GM18520 (cell line): Measurements from ENCODE around the gene SPATA31C1.
"Not testable (repeated sequence)": the region's sequence is repeated elsewhere in the genome, so short reads cannot be mapped to it uniquely, and the experiment has no call there.

Experiments
- ATAC-seq: cut with Tn5 transposase; IDR thresholded peaks from one replicate; pipeline ENCODE4 v1.9.1; 2021; ENCODE audit not compliant: unreplicated experiment

Gene SPATA31C1

DNA sequence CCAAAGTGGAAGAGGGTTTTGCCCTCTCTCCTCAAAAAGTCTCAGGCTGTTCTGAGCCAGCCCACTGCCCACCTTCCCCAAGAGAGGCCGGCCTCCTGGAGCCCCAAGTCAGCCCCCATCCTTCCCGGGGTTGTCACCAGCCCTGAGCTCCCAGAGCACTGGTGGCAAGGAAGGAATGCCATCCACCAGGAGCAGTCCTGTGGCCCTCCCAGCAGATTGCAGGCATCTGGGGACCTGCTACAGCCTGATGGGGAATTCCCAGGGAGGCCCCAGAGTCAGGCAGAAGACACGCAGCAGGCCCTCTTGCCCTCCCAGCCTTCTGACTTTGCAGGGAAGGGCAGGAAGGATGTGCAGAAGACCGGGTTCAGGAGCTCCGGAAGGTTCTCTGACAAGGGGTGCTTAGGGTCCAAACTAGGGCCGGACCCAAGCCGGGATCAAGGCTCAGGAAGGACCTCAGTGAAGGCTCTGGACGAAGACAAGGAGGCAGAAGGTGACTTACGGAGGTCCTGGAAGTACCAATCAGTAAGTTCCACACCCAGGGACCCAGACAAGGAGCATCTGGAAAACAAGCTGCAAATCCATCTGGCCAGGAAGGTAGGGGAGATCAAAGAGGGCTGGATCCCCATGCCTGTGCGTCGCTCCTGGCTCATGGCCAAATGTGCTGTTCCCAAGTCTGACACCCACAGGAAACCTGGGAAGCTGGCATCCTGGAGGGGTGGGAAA lies 31.4 kb upstream of the SPATA31C1 start:
- ATAC-seq = no peak

DNA sequence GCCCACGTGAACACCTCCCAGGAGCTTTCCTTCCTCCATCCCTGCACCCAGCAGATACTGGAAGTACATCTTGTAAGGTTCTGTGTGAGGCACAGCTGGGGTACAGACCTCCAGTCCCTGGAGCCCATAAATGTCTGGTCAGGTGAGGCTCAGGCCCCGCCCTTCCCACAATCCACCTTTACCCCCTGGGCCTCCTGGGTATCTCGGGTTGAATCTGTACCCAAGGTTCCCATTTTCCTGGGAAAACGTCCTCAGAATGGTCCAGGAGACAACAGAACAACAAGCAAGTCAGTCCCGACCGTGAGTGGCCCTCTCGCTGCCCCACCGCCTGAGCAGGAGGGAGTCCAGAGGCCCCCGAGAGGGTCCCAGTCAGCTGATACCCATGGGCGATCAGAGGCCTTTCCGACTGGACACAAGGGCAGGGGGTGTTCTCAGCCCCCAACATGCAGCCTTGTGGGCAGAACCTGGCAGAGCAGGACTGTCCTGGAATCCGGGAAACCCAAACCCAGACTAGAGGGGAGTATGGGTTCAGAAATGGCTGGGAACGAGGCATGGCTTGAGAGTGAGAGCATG lies 30.7 kb upstream of the SPATA31C1 start:
- ATAC-seq = no peak

DNA sequence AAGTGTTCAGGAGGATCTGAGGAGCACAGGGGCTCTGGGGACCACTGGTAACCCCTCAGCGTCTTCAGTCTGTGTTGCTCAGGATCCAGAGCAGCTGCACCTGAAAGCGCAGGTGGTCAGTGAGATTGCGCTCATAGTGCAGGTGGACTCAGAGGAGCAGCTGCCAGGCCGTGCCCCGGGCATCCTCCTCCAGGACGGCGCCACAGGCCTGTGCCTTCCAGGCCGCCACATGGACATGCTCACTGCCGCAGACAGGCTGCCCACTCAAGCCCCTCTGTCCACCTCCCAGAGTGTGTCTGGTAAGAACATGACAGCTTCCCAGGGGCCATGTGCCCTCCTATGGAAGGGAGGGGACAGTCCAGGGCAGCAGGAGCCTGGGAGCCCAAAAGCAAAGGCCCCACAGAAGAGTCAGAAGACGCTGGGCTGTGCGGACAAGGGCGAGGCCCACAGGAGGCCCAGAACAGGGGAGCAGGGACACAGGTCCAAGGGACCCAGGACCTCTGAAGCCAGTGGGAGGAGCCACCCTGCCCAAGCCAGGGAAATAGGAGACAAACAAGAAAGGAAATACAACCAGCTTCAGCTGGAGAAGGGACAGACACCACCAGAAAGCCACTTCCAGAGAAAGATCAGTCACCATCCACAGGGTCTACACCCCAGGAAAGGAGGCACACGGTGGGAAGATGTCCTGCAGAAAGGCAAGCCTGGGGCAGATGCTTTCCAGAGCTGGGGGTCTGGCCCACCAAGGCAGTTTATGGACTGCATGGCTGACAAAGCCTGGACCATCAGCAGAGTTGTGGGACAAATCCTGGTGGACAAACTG lies 29.9 kb upstream of the SPATA31C1 start:
- ATAC-seq = no peak

DNA sequence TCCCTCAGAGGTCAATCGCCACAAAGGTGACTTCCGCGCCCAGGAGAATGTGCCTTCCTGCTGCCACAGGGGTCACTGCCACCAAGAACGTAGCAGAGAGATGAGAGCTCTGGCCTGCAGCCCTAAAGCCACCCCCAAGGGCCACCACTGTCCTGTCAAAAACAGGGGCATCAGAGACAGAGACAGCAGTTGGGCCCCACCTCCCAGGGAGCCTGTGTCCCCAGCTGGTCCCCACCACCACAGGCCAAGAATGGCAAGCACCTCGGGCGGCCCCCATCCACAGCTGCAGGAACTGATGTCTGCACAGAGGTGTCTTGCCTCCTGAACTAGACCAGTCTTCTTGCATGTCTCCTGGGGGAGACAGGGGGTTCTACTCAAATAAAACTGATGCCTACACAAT lies 29.3 kb upstream of the SPATA31C1 start:
- ATAC-seq = no peak

DNA sequence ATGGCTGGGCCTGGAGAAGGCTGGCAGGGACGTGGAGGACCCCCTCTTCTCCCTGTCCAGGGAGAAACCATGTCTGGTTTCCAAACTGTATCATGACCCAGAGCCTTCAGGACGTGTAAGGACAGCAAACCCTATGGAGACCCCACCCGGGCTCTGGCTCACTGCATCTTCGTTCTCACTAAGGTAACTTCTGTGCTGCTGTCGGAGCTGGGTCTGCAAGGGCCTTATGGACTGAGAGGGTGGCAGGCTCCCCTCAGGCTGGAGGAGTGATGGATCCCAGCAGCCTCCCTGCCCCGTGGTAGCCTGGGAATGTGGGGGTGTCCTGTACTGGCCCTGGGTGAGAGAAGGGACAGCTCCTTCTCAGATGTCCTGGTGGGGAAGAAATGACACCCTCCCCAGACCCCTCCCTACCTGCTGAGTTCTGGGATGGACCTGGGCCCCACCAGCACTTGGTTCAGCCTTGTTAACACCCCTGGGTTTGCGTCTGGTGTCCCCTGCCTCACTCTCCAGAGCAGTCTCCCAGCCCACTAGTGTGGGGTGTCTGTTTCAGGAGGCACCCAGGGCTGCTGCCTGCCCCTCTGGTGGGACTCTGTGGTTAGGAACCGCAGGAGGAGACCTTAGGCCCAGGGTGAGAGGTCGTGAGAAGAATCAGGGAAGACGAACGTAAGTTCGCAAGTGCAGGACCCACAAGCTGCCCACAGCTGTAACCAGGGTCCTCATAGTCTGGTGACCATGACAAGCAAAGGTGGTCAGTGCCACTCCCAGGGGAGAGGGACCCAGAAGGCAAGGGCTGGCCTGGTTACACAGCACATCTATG lies 28.5 kb upstream of the SPATA31C1 start:
- ATAC-seq = no peak

DNA sequence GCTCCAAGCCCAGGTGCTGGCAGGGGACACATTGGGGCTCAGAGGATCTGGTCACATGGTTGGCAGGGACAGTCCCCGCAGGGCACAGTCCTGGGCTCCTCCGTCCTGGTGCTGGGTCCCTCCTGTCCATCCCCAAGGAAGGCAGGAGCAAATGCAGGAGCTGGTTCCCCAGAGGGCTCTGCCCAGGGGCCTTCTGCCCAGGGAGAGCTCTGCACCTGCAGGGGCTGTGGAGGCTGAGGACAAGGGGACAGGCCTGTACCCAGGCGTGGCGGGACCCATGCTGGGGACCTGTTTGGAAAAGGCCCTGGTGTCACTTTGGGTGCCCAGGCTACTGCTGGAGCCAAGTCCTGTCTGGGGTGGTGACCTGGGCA lies 27.9 kb upstream of the SPATA31C1 start:
- ATAC-seq = no peak

DNA sequence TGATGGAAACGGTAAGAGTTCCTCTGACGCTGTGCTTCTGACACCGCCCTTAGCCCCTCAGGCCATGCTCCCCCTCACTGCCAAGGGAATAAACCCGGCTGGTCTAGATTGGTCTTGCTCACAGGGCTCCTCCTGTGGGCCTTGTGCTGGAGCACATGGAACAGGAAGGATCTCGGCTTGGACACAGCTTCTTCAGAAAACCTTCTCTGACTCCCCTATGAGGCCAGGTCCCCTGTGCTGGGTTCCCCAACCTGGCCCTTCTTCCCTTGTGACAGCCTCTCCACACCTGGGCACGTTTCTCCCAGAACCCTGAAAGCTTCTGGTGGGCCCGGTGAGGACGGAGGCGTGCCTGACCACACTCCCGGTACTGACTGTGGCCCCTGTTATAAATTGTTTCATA lies 26.9 kb upstream of the SPATA31C1 start:
- ATAC-seq = no peak

DNA sequence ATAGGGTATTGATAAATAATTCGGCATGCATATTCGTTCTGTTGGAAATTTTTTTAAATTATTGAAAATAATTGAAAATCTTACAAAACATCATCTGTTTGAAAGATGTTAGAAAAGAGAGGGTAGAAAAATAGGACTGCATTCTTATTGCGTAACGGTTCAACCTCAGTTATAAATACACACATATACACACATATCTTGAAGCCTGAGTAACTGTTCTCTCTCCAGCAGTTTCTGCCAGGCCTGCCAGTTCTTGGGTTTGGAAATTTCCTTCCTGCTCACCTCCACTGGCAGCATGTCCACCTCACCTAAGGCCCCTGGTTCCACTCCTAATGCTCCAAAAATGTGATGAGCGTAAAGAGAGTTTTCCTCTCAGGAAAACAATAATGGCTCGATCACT lies 26.0 kb upstream of the SPATA31C1 start:
- ATAC-seq = no peak

DNA sequence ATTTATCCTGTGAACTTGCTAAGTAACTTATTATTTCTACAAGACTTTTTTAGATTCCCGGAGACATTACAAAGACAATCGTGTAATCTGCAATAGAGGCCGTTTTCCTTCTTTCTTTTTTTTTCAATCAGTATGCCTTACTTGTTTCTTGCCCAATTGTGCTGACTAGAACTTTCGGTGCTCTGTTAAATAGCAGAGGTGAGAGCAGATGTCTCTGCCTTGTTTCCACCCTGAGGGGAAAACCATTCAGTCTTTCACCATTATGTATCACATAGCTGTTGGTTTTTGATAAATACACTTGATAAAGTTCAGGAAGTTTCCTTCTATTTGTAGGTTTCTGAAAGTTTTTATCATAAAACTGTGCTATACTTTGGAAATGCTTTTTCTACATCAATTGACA lies 24.8 kb upstream of the SPATA31C1 start:
- ATAC-seq = no peak

DNA sequence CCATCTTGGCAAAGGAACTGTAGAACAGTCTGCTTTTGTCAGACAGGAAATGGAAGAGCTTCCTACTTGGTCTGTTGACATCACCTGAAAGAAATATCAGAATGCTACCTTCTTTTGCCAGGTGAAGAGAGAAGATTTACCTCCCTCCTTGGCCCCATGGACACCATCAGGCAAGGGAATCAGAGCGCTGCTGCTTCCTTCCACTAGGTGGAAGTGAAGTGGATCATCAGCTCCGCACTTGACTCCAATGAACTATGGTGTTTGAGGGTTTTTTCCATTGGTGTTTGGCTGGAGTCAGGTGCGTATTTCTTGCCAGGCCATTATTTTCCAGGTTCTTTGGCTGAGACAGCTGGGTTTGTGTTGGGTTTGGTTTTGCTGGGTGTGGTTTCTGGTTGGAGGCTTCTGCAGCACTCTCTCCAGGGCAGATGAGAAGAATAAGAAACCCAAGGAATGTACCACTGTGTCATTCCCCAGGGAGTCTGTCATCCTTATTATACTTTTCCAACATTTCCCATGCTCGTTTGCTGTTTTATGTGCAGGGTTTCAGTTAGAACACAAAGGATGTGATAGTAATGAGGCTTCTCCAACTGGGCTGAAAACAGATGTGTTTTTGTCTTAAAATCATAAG lies 22.6 kb upstream of the SPATA31C1 start:
- no peak for ATAC-seq

DNA sequence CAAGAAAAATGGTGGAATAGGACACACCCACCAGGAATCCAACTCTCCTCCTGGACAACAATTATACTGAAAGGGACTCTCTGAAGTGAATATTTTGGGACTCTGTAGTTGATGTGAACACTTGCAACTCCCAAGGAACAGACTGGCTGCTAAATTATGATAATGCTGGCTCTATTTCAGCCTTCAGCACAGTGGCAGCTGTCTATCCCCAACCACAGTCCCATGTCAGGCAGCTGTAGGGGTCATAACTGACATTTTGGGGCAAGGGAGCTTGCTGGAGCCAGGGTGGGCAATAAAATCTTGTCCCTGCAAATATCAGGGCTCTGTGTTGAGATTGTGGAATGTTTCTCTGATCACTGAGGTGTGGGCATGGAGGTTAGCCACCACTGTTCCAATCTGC lies 20.9 kb upstream of the SPATA31C1 start:
- ATAC-seq = no peak

DNA sequence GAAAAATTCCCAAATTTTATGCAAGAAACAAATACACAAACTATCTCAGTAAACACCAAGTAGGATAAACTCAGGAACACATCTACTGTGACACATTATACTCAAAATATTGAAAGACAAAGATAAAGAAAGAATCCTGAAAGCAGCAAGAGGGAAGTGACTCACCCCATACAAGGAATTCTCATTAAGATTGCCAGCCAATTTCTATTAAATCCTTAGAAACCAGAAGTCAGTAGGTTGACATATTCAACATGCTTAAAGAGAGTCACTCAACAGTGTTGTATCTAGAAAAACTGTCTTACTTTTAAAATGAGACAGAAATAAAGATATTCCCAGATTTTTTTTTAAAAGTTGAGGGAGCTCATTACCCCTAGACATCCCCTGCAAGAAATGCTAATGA lies 19.6 kb upstream of the SPATA31C1 start:
- ATAC-seq = no peak

DNA sequence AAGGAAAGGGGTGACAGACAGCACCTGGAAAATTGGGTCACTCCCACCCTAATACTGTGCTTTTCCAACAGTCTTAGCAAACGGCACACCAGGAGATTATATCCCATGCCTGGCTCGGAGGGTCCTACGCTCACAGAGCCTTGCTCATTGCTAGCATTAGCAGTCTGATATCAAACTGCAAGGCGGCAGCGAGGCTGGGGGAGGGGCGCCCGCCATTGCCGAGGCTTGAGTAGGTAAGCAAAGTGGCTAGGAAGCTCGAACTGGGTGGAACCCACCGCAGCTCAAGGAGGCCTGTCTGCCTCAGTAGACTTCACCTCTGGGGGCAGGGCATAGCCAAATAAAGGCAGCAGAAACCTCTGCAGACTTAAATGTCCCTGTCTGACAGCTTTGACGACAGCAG lies 15.4 kb upstream of the SPATA31C1 start:
- ATAC-seq = not testable (repeated sequence)

DNA sequence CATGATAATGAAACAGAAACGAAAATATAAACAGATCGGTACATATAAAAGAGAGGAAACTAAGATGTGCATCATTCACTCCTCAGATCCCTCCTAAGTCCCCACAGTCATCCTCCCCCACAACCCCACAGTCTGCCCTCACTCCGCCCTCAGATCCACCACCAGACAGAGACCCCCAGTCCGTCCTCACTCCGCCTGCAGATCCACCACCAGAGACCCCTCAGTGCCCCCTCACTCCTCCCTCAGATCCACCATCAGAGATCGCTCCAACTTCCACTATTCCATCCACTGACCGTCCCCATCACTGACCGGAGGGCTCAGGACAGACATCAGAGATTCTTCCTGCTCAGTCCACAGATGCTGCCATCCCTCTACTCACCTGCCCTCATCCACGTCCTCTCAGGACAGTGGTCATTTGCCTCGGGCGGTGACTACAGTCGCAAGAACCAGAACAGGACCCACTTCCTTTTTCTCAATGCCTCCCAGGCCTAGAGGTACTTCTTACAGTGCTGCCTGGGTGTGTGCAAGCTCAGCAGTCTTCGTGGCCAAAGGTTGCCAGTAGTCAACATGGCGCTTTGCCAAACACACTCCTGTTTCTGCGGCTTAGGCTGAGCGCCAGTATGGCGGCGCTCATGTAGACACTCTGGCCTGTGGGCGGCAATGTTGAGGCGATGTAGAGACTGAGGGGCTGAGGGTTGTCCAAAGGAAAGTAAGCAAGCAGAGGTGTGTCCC lies 8.3 kb upstream of the SPATA31C1 start:
- ATAC-seq = no peak

DNA sequence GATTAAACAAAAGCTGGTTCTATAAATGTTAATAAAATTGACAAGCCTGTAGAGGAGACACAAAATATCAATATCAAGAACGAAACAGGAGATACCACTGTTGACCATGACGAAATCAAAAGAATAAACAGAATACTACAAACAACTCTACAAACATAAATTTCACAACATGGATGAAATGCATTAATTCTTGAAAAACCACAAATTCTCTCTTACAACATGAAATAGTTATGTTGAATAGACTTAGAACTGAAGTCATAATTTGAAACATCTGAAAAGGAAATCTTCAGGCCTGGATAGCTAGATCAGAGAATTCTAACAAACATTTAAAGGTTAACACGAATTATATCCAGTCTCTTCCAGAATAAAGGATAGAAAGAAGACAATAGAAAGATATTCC lies 6.9 kb upstream of the SPATA31C1 start:
- no peak for ATAC-seq

DNA sequence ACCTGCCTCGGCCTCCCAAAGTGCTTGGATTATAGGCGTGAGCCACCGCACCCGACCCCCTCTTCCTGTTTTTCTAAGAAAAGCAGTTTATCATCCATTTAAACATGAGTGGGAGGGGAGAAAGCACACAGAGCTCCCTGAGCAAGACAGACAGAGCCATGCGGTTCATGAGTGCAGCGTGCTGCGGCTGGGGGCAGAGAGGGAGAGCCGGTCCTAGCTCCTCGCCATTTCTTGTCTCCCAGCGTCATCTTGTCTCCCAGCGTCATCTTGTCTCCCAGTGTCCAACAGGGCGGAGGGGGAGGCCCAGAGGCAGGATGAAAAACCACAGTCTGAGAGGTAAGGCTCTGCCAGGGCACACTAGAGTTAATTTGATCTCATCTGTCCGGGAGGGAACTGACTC lies 1.3 kb downstream of the SPATA31C1 start:
- ATAC-seq = not testable (repeated sequence)

DNA sequence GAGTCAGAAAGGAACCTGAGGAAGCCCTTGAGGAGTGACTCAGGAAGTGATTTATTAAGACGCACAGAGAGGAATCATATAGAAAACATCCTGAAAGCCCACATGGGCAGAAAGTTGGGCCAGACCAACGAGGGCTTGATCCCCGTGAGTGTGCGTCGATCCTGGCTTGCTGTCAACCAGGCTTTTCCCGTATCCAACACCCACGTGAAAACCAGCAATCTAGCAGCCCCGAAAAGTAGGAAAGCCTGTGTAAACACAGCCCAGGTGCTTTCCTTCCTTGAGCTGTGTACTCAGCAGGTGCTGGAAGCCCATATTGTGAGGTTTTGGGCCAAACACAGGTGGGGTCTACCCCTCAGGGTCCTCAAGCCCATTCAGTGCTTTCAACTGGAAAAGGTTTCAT lies 3.8 kb downstream of the SPATA31C1 start:
- ATAC-seq = not testable (repeated sequence)

DNA sequence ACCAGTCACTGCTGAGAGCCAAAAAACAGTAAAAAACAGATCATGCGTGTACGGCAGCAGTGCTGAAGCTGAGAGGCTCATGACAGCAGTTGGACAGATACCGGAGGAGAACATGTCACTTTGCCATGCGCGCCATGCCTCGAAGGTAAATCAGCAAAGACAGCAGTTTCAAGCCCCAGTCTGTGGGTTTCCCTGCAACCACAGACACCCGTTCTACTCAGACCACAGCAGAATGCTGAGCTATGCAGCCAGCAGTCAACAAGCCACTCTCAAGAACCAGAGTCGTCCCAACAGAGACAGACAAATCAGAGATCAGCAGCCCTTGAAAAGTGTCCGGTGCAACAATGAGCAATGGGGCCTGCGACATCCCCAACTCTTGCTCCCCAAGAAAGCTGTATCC lies 5.2 kb downstream of the SPATA31C1 start:
- not testable (repeated sequence) for ATAC-seq

DNA sequence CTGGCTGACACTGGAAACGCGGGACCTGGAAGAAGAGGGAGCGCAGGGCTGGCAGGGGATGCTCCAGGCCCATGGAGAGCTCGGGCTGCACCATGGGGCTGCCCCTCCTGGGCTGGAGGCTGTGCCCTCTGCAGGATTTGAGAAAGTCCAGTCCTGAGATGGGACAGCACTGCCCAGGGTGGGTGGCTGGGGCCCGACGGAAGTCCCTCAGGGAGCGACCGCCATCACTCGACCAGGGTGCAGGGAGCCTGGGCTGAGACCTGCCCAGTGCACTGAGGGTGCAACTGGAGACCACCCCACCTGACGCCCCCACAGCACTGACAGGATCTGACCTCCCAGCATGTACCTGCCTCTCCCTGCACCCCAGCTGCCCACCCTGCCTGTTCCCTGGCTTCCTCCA lies 7.1 kb downstream of the SPATA31C1 start:
- ATAC-seq = not testable (repeated sequence)

DNA sequence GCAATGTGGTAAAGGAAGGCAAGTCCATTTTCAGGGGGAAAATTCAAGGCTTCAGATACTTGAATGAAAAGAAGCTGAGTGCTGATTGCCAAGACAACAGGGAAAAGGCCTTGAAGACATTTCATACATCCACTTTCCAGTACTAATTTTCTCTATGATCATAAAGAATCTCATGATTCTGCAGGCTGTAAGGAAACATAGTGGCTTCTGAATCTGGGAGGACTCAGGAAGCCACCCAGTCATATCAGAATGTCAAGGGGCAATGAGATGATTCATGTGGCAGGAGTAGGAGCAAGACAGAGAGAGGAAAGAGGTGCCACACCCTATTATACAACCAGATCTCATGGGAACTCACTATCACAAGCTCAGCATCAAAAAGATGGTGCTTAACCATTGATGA lies 11.4 kb downstream of the SPATA31C1 start:
- not testable (repeated sequence) for ATAC-seq
